ENCODE measurements around the gene PURB.

The PURB gene

GRCh38 chr7:44847920-44848634 lies 37.3 kb downstream of the PURB start, which contains the start of gene H2AZ2:
Gene H2AZ2, minus strand, starts transcription at chr7:44848087. Its CDS starts 116 bp downstream, at chr7:44847971.
- TF ChIP-seq GATA3 (IDR thresholded peaks at IDR 0.05; ENCODE audit: low read depth, low read length): no peak

DNA sequence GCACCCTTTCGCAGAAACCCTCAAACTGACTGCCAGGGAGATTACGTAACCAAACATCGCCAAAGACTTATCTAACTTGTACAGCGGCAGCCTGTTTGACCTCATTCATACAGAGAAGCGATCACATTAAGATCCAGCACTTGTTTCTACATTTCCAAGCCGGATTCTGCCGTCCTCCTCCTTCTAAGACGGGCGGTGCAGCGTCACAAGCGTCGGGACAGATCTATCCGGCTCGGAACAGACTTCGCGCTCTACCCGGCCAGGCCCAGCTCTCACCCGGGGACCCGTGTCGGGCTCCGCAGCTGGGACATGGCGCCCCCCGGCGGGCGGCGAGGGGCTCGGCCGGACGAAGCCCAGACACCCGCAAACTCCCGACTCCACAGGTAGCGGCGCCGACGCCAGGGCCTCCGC lies 37.8 kb downstream of the PURB start:
- TF ChIP-seq GATA2 (IDR thresholded peaks at IDR 0.05; ENCODE audit: low read depth, low read length) (no peak), GATA3 (IDR thresholded peaks at IDR 0.05; ENCODE audit: low read depth, low read length) (no peak)

DNA sequence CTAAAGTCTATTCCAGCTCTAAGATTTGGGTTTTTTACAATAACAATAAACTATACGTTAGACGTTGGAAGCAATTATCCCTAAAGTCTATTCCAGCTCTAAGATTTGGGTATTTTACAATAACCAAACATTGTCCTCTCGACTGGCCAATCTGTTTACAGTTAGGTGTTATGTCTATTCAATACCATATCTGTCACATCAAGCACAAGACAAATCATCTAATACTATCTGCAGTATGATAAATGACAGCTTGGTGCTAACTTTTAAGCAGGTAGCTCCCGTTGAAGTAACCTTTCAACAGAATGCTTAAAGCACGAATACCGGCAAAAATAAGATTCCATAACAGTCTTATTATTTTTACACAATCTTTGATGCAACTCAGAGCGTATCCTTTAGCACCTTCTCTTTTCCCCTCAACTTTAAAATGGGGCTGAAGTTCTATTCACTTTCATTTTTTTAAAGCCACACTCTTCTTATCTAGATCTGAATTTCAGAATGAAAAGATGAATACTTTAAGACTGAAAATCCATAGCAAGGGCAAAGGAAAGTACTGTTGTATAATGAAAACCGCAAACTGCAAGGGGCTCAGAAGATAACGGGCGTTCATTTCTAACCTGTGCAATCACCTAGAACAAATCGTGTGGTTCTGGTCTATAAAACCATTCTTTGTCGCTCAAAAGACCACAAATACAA lies 38.4 kb downstream of the PURB start:
- TF ChIP-seq GATA3 (IDR thresholded peaks at IDR 0.05; ENCODE audit: low read depth, low read length) (no peak), GATA2 (IDR thresholded peaks at IDR 0.05; ENCODE audit: low read depth, low read length) (no peak)

- no peak for TF ChIP-seq GATA3 (IDR thresholded peaks at IDR 0.05; ENCODE audit: low read depth, low read length)
- no peak for TF ChIP-seq GATA2 (IDR thresholded peaks at IDR 0.05; ENCODE audit: low read depth, low read length)
Observed at GRCh38 chr7:44845451-44845850, 39.9 kb downstream of the PURB start.

DNA sequence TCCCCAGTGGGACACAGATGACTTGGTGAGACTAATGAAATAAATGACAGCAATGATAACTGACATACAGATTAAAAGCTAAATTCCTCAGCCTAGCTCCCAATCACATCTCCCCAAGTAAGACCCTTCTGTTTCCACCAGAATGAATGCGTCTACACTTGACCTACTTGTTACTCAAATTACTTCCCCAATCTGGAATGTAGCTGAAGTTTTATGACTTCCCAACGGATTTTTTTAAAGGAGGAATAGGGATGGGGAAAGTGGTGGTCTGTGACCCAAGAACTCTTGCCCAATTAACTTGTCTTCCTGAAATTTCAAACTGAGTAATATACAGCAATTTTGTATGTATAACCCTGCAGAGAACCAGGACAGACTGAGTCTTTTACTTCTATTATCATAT lies 46.6 kb downstream of the PURB start:
- TF ChIP-seq GATA3 (IDR thresholded peaks at IDR 0.05; ENCODE audit: low read depth, low read length) (no peak), GATA2 (IDR thresholded peaks at IDR 0.05; ENCODE audit: low read depth, low read length) (no peak)

DNA sequence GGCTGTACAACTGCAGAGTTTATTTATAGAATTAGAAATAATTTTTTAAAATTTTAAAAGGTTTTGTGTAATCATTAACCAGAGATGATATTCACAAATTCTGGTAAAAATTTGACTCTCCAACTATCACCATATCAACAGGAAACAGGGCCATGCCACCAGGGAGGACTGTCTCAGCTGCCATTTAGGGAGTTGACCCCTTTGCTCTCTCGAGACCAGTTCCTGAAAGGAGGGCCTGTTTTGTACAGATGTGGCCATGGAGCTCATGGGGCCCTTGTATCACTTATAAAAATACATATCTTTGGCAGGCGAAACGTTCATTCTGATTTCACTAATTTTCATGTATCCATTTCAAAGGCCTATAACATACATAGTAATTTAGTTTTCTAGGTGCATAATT lies 57.8 kb downstream of the PURB start:
- TF ChIP-seq GATA2 (IDR thresholded peaks at IDR 0.05; ENCODE audit: low read depth, low read length): no peak
- TF ChIP-seq GATA3 (IDR thresholded peaks at IDR 0.05; ENCODE audit: low read depth, low read length): no peak

Measured in SH-SY5Y (cell line).